Measurements from ENCODE around the gene ZNF407. TPM values are rescaled to one million over a fixed set of nuclear protein-coding genes. Genes with fewer than 3 reads are reported as not detected.

ZNF407 gene
- total and polyA plus RNA-seq, 2 of the 13 experiments (the other 11 are each of a cell fraction or from before 2014, with no cell fraction given): 2.3 to 8.7 TPM

- TF ChIP-seq, protein P1, sequence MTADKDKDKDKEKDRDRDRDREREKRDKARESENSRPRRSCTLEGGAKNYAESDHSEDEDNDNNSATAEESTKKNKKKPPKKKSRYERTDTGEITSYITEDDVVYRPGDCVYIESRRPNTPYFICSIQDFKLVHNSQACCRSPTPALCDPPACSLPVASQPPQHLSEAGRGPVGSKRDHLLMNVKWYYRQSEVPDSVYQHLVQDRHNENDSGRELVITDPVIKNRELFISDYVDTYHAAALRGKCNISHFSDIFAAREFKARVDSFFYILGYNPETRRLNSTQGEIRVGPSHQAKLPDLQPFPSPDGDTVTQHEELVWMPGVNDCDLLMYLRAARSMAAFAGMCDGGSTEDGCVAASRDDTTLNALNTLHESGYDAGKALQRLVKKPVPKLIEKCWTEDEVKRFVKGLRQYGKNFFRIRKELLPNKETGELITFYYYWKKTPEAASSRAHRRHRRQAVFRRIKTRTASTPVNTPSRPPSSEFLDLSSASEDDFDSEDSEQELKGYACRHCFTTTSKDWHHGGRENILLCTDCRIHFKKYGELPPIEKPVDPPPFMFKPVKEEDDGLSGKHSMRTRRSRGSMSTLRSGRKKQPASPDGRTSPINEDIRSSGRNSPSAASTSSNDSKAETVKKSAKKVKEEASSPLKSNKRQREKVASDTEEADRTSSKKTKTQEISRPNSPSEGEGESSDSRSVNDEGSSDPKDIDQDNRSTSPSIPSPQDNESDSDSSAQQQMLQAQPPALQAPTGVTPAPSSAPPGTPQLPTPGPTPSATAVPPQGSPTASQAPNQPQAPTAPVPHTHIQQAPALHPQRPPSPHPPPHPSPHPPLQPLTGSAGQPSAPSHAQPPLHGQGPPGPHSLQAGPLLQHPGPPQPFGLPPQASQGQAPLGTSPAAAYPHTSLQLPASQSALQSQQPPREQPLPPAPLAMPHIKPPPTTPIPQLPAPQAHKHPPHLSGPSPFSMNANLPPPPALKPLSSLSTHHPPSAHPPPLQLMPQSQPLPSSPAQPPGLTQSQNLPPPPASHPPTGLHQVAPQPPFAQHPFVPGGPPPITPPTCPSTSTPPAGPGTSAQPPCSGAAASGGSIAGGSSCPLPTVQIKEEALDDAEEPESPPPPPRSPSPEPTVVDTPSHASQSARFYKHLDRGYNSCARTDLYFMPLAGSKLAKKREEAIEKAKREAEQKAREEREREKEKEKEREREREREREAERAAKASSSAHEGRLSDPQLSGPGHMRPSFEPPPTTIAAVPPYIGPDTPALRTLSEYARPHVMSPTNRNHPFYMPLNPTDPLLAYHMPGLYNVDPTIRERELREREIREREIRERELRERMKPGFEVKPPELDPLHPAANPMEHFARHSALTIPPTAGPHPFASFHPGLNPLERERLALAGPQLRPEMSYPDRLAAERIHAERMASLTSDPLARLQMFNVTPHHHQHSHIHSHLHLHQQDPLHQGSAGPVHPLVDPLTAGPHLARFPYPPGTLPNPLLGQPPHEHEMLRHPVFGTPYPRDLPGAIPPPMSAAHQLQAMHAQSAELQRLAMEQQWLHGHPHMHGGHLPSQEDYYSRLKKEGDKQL (CRISPR knock-in tag; IDR thresholded peaks at IDR 0.05; ENCODE audit: low read depth): no peak
- TF ChIP-seq ZBTB42 (CRISPR knock-in tag; IDR thresholded peaks at IDR 0.05) (no peak), SP1 (IDR thresholded peaks at IDR 0.05) (no peak), SP1 (CRISPR knock-in tag; IDR thresholded peaks at IDR 0.05) (no peak), KDM4B (CRISPR knock-in tag; IDR thresholded peaks at IDR 0.05) (no peak), XBP1 (CRISPR knock-in tag; IDR thresholded peaks at IDR 0.05) (no peak), KLF13 (CRISPR knock-in tag; IDR thresholded peaks at IDR 0.05) (no peak), PLRG1 (conservative IDR thresholded peaks at IDR 0.05) (no peak), MYC (CRISPR knock-in tag; IDR thresholded peaks at IDR 0.05; ENCODE audit: borderline replicate concordance) (no peak), ZSCAN25 (CRISPR knock-in tag; IDR thresholded peaks at IDR 0.05) (no peak; the same call in 1 of the 2 replicates), CEBPZ (IDR thresholded peaks at IDR 0.05; ENCODE audit: low read length) (no peak), AHDC1 (CRISPR knock-in tag; IDR thresholded peaks at IDR 0.05; ENCODE audit: borderline replicate concordance) (peak; percentile 88; the same call in 1 of the 2 replicates), ZNF746 (CRISPR knock-in tag; IDR thresholded peaks at IDR 0.05) (no peak), PAX8 (CRISPR knock-in tag; IDR thresholded peaks at IDR 0.05; ENCODE audit: borderline replicate concordance) (no peak)
- TF ChIP-seq, protein P2, sequence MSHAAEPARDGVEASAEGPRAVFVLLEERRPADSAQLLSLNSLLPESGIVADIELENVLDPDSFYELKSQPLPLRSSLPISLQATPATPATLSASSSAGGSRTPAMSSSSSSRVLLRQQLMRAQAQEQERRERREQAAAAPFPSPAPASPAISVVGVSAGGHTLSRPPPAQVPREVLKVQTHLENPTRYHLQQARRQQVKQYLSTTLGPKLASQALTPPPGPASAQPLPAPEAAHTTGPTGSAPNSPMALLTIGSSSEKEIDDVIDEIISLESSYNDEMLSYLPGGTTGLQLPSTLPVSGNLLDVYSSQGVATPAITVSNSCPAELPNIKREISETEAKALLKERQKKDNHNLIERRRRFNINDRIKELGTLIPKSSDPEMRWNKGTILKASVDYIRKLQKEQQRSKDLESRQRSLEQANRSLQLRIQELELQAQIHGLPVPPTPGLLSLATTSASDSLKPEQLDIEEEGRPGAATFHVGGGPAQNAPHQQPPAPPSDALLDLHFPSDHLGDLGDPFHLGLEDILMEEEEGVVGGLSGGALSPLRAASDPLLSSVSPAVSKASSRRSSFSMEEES (CRISPR knock-in tag; IDR thresholded peaks at IDR 0.05): peak; percentile 38; the same call in 1 of the 2 replicates
Measured at GRCh38 chr18:74734013-74734444, 136.4 kb downstream of the ZNF407 start (continued).
